Stomach (tissue), 4 donors: ENCODE measurements around the gene CELSR1.

Experiments
- POLR2A ChIP-seq, 4 donors: fragments of 450-650 bp; IDR thresholded peaks; one replicate each; pipeline ENCODE4 v1.6.1; 2016; ENCODE audit warnings: antibody characterized with exemption in 4 of 4, control low read depth in 2 of 4, mild to moderate bottlenecking in 1 of 4, moderate library complexity in 1 of 4
- POLR2AphosphoS5 ChIP-seq, 3 donors: sonication (generic); formaldehyde crosslinking; IDR thresholded peaks; one replicate each; pipeline ENCODE4 v1.6.1; 2016; ENCODE audit warnings: antibody characterized with exemption in 3 of 3

GRCh38 chr22:46394622-46395021 is 142.8 kb downstream of the CELSR1 start:
- no peak for TF ChIP-seq POLR2AphosphoS5 (IDR thresholded peaks at IDR 0.05)
- no peak for TF ChIP-seq POLR2A (IDR thresholded peaks at IDR 0.05)
